SW480 (cell line): Measurements from ENCODE around the gene TRIM9.
"Not testable (repeated sequence)": the region's sequence is repeated elsewhere in the genome, so short reads cannot be mapped to it uniquely, and the experiment has no call there.

Experiments used
- DNase-seq: peaks from one replicate; pipeline ENCODE4 v3.0.0-alpha.2; 2016; ENCODE audit warnings: low spot score

TRIM9 gene

DNA sequence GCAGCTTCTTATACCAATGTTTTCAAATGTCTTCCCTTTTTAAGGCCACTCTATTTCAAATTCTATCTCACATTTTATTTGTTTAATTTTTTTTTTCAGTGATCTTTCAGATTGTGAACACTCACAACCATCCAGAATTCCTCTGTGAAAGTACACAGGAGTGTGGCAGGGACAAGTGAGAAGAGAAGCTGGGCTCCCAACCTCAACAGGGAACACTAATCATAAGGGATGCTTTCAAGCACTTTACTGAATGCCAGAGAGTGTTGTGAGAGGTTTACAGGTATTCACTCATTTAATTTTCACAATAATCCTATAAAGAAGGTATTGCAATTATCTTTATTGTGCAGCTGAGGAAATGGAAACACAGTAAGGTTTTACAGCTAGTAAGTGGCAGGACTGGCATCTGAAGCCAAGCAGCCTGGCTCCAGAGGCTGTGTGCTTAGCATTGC, 90.5 kb downstream of the TRIM9 start:
- peak; percentile 28 for DNase-seq

DNA sequence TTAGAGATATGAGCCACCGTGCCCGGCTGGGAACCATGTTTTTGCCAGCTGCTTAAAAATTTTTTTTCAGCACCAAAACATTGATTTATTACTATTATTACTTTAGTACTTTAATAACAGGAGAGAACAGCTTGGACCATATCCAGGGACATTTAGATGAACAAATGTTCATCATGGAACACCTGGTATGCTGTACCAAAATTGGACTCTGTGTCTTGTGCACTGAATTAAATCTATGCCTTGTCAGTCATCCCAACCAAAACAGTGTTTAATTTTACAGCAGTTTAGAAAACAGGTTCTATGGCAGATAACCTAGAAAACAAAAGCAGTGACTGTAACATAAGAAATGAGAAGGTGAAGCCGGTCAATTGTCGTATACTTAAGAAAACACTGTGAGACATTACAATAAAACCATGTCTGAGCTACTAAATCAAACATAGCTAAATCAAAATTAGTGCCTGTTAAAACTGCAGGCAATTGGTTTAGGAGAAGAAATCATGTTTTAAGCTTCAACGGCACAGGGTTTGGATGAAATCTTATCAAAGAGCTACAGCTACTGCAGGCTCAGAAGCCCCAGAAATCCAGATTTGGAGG, 92.4 kb downstream of the TRIM9 start:
- DNase-seq: no peak

DNA sequence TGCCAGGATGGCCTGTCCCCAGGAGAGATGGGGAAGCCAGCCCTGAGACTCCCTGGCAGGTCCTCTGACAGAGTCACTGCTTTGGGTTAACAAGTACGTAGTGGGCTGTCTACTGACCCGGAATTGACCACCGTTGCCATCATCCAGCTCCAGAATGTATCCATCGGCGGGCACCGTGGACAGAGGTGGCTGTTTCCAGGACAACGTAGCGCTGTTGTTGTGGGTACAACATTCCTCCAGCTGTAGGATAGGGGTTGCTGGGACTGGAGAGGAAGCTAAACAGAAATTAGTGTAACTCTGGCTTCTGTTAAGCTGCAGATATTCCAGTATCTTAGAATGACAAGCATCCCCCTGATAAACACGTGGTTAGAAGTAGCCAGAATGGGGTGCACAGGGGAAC, 94.3 kb downstream of the TRIM9 start:
- no peak for DNase-seq

DNA sequence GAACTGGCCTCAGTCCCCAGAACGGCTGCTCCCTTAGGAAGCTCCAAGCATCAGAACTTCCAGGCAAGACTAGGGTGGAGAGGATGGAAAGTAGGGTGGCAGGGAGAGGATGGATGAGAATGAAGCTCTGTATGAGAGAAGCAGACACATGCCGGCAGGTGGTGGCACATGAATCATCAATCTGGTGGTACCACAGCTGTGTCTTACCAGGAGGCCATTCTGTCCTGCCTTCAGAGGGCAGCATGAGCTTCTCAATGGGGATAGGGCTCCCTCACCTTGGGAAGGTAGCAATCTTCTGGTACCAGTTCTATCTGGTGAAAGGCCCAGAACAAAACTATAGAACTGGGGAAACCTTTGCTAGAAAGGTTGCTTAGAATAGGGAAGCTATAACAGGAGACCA, 95.2 kb downstream of the TRIM9 start:
- DNase-seq: peak; percentile 18

DNA sequence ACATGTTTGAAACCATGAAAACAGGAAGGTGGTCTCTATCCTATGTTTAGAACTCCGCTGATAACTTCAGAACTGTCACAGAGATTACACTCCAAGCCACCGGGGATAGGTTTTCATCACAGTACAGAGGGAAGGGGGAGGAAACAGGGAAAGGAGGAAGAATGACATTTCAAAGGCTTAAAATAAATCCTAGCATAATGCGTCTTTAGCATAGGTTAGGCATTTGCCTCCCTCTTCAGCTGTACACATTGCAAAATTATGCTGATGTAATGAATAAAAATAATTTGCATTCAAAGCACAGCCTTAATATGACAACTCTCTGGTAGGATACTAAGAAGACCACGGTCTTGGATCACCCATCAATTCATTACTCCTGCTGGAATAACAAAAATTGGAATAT, 96.3 kb downstream of the TRIM9 start:
- no peak for DNase-seq

DNA sequence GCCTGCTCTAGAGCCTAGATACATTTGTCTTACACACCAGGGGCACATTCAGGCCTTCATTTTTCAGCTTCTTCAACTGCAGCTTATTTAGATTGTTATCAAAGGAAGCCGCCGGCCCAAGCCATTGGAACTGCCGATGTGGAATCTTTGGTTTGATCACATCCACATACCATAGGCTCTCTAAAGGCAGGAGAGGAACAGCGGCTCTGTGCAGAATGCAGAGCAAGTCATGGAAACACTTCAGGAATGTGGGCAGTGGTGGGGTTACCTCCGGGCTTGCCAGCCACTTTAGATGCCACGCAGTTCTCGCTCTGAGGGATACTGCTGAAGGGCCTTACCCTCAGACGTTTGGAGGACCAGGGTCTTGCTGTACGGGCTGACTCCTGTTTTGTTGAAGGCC, 97.2 kb downstream of the TRIM9 start:
- DNase-seq: no peak

DNA sequence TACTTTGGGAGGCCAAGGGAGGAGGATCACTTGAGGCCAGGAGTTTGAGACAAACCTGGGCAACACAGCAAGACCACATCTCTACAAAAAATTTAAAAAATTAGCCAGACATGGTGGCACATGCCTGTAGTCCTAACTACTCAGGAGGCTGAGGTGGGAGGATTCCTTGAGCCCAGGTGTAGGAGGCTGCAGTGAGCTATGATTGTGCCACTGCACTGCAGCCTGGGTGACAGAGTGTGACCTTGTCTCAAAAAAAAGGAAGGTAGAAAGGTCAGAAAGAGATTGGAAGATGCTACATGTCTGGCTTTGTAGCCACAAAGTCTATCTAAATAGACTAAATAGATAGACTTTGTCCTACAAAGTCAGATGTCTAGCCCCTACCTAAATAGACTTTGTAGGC, 100.7 kb downstream of the TRIM9 start:
- DNase-seq: not testable (repeated sequence)

DNA sequence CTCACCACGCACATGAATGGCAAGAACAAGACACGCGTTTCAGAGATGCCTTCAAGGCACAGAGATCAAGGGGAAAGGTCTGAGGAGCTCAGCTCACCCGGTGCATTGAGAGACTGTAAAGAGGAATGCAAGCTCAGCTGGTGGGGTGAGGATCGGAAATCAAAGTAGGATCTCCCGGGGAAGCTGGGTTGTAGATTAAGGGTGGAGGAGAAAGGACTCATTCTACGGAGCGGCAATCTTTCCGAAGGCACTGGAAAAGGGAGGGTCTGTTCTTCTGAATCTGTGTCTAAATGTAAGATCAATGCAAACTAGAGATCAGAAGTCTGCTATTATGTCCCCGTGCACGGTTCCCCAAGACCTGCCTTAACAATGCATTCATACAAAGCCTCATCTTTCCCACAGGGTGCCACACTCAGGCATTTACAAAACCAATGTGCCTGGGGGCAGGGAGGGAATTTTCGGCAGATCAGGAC, 109.0 kb downstream of the TRIM9 start:
- no peak for DNase-seq

DNA sequence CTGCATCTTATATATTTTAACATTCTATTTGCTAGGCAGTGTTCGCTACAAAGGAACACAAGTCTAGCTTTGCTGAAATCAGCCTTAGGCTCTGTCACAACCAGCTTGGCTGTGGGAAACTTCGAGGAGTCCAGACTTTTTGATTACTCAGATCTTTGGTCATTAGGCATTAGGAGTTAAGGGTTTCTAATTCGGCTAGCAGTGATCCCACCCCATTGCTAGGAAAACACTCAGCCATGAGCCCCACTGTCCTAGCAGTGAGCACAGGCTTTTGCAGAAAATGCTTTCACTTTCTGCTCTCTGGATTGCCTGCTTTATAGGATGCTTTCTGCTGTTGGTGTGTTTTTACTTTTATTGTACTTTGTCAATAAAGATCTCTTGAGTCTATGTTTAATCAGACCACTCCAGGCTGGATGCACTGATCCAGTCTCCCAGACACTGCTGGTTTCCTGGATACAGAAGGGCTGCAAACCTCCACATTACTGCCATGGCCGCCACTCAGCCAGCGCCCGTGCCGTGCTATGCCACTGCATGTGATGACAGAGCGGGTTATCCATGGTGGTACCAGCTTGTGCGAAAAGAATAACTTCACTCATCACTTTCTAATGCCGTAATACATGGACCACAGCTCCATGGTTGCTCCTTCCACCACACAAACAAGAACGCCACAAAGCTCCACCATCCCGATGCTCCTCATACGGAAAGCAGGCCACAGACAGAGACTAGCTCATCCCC, 109.6 kb downstream of the TRIM9 start:
- DNase-seq: no peak

DNA sequence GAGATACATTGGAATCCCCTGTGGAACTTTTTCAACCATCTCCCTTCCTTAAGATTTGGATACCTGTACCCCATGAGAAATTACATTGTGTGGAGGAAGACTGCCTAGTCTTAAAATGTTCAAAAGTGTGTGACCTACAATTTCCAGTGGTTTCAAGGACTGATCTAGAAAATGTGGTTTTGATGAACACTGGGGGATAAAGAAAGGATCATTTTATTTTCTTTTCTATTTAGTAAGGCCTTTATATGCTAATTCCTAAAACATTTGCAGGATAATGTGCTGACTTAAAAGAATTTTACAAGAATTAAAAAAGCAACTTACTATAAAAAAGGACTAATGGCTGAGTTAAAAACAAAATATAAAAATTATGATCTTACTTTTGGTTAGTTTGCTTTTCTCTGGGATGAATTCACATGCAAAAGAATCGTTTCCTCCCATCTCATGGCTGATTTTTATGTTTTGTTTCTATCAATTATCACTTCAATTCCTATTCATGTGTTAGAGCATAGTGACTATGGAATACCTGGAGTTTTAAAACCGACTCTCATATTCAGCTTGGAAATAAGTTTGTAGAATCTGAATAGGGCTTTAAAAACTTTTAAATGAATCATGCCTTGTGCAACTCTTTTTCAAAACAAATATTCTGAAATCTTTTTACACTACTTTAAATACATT, 110.7 kb downstream of the TRIM9 start:
- no peak for DNase-seq

DNA sequence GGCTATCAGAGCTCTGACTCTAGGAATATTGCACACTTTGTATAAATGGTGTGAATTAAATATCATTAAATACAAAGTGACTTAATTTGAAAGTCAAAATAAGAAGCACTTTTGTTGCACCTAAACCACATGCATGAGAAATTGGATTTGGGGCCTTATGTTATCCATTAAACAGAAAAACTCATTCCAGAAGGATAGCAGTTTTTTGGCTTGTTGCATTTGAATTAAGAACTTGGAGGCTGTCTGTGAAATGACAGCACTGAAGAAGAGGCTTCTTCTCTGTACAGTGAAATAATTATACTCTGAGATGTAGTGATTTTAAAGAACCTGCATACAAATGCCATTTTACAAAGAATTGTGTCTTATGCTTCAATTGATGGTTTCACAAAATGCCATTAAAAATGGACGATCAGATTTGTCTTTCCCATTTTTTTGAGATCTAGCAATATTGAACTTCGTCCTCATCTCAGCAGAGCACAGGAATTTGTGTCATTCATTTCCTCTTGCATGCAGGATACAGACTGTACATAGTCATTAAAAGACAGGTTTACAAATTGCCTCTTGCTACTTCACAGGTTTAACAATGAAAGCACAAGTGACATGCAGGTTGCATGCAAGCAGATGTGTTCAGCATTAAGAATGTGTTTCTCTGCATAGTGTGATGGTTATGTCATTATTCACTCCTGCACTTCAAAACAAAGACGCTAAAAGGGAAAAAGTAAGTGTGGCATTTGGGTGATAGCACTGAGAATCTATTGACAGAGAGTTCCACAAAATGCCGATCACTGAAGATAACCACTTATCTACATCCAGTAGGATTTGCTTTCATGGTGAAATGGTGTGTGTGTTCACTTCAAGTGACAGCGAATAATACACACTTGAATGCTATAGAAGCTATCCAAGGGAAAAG, 114.7 kb downstream of the TRIM9 start:
- no peak for DNase-seq

DNA sequence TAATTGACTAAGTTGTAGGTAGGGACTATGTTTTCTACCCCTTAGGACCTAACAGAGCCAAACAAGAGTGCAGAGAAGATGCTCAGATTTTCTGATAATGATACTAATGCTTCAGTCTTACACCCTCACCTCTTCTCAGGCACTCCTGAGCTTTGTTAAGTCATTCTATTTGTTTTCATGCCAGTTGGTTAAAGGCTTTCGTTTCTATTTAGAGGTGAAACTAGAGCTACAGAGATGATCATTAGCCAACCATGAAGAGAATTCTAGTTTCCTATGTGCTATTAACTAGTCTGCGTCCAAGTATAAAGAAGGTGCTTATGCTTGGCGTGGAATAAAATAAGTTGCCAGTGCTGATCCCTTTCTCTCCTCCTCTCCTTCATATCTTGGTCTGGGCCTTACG, 116.0 kb downstream of the TRIM9 start:
- no peak for DNase-seq

DNA sequence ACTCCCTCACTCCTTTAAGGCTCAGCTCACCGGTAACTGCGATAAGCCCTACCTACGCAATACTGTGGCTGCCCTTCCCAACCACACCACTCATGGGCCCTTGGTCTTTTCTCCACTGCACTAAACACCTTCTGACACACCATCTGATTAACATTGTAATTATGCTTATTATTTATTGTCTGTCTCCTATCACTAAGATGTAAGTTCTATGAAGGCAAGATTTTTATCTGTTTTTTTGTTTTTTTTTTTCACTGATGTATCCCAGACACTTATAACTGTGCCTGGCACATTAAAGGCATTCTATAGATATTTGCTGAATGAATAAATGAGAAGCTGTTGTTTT, 116.4 kb downstream of the TRIM9 start:
- no peak for DNase-seq

DNA sequence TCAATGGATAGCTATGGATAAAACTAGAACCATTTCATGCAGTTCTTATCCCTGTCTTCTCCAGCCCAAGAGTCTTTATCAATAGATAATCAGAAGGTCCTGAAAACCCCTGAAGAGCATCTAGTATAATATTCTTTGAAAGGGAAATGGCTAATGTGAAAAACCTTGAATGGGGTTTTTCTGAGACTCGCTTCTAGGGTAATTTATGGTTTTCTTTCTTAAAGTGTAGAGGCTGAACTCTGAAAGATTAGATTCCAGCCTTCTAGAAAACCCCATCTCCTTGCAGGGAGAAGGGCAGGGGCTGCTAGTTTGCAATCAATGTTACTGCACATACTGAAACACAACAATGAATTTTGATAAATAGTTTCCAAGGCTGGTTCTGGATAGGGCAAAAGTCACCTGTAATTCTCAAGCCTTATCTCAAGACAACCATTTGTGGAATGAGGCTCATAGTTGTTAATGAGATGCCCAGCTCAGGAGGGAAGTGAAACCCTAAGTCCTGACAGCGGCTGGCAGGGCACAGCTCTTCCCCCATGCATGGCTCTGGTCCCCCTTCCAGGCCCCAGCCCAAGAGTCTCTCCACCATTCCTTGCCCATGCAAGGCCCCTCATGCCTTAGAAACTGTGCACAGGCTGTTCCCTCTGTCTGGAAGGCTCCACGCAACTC, 116.9 kb downstream of the TRIM9 start:
- no peak for DNase-seq

DNA sequence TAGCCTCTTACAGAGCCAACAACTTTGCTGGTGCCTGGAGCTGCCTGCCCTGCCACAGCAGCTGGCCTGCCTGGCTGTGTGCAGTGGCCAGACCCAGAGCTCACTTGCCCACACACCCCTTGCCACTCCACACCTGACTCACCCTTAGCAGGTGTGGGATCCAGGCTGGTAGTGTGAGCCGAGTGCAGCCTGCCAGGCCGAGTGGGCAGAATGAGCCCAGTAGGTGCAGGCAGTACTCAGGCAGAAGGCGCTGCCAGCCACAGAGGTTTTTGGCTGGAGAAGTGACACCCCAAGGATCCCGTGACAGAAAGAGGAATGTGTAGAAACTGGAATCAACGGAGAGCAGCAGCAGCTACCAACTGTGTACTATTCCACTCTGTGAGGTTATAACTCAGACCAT, 120.8 kb downstream of the TRIM9 start:
- no peak for DNase-seq

DNA sequence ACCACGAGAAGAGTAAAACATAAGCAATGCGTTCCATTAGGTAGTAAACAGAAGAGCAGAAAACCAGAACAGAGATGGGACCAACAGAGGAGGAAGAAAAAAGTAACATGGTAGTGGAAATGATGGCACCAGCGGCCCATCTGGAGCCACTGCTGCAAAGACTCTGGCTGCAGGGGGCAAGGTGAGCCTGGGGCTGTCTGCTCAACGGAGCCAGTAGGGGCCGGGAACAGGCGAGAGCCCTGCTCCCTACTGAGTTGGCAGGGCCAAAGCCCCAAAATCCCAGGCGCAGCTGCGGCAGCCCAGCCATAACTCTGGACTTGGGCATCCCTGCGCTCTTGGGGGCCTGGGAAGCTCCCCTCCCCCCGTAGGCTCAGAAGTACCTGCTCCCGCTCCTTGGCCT, 122.2 kb downstream of the TRIM9 start:
- no peak for DNase-seq

DNA sequence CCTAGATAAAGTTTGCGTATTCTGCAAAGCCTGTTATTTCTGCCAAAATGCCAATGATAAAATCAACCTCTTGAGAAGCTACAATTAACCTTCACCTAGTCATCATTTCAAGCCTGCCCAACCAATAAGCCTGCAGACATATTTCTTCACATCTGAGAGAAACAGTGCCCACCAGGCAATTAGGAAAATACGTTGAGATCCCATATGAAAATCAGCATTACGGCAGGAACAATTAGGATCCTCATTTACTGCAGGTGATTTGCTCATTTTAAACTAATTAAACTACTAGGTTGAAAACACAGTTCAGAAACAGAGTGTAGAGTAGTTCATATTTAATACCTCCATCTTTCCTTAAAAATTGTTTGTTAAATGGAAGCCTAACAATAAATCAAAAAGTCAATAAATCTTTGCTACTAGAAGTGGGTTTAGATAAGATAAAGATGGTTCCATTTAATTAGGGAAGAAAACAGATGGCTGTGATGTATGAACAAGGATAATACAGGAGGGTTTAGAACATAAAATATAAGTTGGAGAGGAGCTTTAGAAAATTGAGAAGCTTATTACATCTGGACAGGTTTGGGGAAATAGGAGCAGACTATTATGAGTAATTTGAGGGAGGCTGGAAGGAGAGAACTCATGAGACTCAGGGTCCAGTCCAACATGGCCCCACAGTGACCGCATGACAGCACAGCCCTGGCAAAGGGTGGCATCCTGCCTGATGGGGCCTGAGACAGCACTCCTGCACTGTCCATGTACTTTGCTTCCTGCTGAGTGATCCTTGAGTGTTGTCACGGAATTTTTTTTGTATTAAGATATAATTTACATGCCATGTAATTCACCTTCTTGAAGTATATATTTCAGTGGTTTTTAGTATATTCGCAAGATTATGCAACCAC, 123.8 kb downstream of the TRIM9 start:
- no peak for DNase-seq

DNA sequence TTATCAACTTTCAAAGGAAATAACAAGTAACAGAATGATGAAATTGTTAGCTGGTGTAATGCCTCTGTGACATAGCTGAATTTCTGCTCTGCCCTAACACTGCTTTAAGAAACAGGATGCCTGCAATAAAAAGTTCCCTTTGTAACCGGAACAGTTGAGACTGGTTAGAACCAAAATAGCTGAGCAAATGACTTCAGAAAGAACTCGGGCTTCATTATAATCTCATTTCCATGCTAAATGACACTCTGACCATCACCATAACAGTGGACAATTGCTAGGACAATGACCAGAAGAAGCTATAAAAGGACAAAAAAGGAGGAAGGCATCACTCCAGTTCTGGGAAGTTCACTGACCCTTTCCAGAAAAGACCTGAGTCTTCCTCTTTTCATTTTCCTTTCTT, 127.1 kb downstream of the TRIM9 start:
- DNase-seq: no peak

DNA sequence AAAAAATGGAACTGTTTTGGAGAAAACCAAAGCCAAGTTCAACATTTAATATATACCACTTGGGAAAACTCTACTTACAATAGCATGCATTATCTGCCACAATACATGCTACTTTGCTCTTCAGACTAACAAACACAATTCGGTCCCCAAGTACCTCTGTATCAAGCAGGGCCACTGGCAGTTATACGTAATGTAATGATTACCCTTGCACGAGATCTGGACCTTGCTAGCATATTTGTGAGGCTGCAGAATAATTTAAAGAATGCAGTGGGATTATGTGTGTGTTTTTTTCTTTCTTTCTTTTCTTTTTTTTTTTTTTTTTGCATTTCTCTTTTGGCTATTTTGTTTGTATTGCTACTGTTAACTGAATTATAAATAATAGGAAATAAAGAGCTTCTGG, 127.8 kb downstream of the TRIM9 start:
- no peak for DNase-seq

DNA sequence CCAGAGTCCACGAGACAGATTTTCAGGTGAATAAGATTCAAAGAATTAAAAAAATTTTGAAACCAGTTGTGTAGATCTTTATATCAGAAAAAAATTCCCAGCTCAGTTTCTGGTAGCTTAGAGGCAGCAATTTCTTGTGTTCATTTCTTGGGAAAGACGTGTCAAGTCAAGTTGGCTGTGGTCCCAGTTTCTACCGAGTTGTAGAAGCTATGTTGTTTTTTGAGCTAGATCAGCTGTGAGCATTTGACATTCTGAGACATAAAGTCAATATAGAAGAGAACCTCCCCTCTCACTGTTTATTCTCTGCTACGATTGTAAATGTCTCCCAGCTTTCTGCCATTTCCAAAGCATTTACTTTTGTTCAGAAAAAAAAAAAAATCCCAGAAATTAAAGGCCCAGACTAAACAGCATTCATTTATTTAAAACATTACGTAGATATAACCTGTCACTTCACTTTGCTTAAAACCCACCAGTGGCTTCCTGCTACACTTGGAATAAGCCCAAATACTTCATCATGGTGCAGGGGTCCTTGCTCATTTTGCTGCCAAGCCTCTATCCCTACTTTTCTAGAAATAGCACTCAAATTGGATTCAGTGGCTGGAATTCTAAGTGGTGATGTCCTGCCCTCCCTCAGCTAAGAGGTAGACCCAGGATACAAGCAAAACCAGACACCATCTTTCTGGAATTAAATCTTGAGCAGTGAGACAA, 130.1 kb downstream of the TRIM9 start:
- no peak for DNase-seq
